AG20443 (cell line): Measurements from ENCODE around the gene SHROOM2.
A peak's percentile ranks its signal among the peaks of the same experiment; 100 is the strongest.
"Not testable (repeated sequence)": the region's sequence is repeated elsewhere in the genome, so short reads cannot be mapped to it uniquely, and the experiment has no call there.

Experiments
- DNase-seq: peaks from one replicate; pipeline ENCODE4 v3.0.0; 2012; ENCODE audit warnings: low spot score, mixed read lengths

The SHROOM2 gene

DNA sequence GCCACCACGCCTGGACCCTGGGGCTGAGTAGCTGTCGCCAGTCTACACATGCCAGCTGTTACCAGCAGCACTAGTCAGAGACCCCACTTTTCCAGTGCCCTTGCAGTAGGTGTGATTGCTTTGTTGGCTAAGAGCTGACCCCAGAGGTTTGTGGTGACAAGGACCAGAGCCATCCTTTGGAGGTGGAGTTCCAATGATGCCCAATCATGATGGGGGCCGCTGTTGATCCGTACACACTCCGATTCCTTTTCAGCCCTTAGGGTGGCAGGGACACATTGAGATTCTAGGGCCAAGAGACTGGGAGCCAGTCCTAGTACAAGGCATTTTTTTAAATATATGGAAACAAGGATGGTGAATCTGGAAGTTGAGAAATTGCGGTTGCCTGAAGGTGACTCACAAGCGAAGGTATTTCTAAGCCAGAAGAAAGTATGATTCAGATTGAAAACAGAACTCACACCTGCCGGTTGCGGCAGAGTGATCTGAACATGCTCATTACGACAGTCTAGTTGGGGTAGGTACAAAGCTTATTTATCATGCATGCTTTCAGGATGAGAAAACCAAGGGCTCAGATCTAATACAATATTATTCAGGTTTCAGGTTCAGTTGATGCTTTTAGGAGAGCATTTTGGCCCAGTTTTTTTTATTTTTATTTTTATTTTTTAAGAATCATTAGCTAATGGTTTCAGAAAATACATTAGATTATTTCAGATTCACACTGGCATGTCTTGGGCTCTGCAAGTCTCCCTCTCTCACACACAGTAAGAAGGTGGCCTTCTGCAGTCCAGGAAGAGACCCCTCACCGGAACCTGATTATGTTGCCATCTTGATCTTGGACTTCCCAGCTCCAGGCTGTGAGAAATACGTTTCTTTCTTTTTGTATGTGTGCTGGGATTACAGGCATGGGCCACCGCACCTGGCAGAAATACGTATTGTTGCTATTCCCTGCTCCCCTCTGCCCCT is 43.4 kb downstream of the SHROOM2 start:
- no peak for DNase-seq

DNA sequence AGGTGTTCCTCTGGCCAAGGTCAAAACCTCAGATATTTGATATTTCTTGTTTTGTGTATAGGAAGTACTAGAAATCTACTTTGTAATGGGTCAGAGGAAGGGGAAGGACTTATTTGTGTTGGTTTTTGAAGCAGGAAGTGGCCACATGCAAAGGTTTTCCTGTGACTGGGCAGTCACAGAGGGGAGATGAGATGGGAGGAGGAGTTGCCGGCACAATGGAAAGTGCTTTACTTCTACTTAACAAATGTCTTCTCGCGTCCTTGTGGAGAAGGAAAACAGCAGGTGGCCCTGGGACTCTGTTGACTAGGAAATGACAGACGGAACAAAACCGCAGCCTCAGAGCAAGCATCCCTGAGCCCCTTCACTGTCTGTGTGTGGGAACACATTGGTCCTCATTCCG is 46.6 kb downstream of the SHROOM2 start:
- no peak for DNase-seq

DNA sequence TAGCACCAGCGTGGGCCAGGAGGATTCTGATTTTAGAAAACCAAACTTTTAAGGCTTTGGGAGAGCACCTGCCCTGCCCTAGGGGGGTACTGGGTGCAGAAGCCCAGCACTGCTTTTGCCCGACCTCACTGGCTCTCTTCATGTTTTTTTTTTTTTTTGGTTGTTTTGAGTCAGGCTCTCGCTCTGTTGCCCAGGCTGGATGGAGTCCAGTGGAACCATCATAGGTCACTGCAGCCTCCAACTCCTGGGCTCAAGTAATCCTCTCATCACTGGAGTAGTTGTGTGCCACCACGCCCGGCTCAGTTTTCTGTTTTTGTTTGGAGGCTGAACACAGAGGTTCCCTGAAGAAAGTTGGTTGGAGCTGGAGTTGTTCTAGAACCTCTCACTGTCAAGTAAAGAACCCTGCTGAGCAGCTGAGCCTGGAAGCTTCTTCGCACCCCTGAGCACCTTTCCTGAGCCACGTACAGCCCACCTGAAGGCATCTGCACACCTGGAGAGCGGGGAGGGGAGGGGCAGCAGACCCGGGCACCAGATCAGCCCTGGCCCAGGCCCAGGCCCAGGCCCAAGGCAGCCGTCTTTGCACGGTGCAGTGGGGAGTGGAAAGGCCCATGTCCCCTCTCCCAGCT is 49.5 kb downstream of the SHROOM2 start:
- no peak for DNase-seq

DNA sequence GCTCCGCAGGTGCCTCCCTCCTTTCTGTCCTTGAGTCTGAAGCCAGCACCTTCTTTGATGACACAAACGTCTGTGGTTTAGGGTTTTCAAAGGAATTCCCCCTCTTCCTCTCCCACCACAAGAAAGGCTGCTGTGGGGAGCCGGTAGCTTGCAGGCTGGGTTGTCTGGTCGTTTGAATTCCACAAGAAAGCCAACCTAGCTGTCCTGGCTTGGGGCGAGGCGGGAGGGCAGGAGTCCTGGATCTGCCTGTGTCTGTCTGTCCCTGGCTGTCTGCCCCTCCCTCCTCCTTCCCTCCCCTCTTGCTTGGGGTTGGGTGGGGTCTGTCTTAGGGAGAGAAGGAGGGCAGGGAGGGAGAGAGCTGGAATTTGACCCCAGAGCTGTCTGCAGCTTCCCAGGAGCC is 56.3 kb downstream of the SHROOM2 start:
- DNase-seq: no peak

DNA sequence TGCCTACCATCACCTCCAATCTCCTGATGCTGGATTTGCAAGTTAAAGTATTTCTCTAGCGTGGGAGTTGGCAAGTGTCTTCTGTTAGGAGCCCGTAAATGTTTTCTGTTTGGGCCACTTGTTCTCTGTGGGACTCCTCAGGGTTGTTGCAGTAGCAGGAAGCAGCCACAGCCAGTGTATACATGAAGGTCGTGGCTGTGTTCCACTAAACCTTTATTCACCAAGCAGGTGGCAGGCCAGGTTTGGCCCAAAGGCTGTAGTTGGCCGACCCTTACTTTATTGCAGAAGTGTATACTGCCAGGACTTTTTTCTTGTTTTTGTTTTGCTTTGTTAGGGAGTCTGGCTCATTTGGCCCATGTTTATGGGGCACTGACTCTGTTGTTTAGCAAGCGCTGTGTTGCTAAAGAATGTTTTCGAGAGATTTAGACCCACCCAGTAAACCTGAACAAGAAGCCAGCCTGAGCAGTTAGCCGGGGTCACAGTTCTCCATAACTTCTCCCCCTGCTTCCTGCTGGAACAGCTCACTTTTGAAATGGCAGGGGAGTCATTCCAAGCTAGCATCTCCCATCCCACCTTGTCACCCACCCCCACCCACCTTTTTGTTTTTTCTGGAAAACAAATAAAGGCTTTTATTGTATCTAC is 58.8 kb downstream of the SHROOM2 start:
- DNase-seq: no peak

DNA sequence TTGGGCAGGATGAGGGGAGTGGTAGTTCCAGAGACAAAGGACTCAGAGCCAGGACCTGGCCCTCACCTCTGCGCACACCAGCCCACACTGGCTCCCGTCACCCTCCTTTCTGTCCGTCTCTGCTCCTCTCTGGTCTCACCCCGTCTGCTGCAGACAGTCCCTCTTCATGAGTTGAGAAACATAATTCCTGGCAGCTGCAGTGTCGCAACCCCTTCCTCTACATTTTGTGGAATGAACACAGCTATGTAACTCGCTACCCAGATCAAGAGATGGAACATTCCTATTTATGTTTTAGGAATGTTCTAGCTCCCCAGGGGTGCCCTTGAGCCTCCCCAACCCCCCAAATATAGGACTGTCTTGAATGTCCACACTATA is 59.3 kb downstream of the SHROOM2 start:
- no peak for DNase-seq

DNA sequence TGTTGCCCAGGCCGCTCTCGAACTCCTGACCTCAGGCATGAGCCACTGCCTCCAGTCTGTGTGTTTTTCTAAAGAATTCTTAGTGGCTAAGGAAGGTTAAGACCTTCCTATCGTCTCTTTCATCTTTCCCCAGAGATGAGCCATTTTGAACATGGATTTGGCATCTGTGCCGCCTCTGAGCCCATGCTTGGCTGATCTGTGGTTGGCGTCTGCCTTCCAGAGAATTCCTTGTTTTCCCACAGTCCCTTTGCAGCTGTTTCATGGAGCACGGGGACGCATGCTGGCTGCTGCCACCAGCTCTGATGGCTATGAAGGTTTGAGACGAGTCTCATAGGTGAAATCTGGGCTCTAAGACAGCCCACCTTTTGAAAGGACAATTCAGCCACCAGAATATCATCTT is 60.4 kb downstream of the SHROOM2 start:
- DNase-seq: no peak

DNA sequence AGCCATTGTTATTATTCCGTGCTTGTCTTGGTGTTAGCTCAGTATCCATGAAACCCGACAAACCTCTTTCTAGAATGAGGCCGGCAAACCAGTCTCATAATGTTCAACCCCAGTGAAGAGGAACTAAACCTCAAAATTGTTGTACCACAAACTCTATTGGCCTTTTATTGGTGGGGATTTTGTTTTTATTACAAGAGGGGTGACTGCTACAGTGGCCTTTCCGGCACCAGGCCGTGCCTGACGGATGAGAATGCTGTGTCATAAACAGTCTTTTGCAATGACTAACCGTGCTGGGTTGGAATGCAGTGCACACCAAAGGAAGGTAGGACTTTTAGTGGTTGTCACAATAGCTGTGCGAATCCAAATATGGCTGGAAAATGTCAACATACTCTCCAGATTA is 60.8 kb downstream of the SHROOM2 start:
- DNase-seq: peak; percentile 47

DNA sequence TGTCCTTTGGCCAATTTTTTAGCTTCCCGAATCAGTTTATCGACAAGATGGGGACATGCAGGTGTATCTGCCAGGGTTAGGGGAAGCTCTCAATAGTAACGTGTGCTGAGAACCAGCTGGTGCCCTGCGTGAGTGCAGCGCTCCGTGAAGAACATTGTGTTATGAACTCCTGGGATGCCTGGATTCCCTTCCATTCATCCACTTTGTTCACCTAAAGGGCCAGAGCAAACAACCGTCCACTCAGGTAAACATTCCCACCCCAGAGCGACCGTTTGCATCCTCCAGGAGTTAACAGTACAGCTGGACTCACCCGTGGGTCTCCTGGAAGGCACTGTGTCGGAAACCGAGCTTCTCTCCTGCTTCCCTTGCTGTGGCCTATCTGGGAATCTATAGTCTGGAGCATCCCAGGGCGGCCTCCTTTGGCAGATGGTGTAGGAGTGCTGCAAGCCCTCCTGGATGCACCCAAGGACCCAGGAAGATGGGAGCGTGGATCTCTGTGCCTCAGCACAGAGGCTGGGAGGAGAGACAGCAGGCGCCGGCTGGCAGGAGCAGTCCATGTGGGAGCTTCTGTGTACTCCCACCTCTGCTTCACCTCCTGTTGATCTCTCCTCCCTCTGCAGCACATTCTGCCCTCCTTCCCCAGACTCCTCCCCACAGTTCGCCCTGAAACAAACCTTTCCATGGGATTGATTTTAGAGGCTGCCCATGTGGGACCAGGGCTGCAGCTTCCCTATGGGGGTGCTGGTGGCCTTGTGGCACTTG is 62.7 kb downstream of the SHROOM2 start:
- DNase-seq: no peak

DNA sequence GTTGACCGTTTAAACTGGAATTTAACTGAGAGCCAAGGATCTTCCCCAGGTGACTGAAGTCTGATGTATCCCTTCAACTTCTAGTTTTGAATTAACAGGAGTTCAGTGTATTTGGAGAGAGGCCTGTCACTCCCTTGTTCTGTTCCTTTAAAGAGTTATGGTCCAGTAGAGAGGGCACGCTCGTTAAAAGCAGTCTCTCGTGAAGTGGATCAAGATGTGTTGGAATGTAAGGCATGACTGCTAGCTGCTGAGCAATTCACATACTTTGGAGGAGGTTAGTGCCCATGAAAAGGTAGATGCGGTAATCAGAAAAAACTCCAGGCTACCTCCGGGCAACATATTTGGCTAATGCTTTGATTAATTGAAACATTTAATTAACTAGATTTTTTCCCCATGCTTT is 65.7 kb downstream of the SHROOM2 start:
- no peak for DNase-seq

DNA sequence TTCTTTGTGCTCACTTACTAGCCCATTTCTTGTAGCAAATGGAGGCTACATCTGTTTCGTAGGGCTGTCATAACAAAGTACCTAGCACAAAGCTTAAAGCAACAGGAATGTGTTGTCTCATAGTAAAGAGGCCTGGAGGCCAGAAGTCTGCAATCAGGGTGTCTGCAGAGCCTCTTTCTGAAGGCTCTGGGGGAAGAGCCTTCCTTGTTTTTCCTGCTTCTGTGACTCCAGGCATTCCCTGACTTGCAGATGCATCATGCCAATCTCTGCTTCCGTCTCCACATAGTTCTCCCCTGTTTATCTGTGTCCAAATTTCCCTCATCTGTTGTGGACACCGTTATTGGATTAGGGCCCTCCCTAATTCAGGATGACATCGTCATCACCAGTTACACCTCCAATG is 67.1 kb downstream of the SHROOM2 start:
- no peak for DNase-seq

DNA sequence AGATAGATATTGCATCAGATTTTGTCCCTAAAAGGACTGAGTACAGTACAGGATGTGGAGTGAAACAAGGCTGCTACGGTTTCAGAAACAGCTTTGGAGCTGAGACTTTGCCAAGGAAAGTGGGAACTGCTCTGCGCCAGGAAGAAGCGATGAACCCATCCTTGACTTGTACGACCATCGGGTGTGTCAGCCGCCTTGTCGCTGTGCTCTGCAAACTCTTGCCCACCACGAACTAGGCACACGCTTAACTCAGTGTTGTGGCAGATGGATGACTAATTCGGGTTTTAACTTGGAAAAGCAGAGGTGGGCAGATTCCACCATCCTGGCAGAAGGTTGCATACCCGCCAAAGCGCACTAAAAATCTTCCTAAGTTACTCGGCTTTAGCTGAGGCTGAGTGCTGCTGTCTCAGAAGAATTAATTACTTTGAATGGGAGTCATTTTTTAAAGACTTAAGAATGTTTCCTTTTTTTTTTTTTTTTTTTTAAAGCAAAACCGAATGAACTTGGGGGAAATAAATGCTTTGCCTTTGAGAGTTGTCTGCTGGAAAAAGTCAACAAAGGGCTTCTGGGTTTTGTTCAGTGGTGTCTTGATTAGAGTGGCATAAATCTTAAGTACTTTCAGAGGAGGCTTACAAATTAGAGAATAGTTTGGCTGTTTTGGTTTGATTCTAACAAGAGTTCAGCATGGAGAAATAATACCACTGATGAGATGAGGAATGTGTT is 69.5 kb downstream of the SHROOM2 start:
- no peak for DNase-seq

DNA sequence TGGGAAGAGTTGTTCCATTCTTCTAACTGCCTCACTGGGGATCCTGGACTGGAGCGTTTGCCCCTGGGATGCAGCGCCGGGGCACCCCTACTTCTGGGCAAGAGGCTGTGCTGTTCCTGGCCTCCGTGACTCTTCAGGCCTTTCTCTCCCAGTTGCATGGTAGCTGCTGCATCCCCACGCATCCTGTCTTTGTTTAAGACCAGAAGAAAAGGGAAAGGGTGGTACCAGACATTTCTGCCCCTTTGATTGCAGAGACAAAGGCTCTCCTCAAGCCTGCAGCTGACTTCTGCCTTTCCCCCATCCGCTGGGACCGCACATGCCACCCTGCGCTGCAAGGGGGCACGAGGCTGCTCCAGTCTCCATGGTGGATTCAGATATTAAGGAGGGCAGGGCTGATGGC is 70.4 kb downstream of the SHROOM2 start:
- no peak for DNase-seq

DNA sequence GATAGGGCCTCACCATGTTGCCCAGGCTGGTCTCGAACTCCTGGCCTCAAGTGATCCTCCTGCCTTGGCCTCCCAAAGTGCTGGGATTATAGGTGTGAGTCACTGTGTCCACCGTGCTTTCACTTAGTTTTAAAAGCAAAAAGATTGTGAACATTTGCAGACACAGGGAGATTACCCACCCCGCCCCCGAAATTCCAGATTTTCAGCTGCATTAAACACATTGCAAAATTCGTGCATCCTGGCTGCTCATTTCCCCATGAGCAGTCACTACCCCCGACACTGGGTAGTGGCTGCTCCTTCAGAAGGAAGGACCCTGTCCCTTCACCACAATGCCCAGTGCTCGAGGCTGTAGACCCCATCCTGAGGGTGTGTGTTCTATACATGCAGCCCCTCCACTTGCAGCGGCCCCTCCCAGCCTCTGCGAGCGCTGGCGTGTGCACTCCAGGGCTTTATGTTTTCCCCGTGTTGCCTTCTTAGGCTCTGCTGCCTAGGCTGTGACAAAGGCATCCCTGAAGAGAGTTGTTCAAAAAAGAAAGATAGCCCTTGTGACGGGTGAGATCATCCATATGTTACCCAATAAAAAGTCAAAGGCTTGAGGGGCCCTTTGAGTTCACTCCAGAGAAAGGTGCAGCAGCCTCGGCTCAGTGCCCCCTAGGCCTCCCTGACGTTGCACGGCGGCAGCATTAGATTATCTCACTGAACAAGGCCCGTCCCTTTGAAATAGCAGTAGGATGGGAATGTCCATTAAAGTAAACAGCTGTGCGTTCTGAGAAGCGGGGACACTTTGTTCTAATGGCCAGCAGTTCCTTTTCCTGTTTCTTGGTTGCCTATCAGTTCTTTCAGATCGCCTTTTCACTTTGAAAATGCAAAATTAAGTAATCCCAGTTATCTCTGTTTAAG is 71.6 kb downstream of the SHROOM2 start:
- no peak for DNase-seq

DNA sequence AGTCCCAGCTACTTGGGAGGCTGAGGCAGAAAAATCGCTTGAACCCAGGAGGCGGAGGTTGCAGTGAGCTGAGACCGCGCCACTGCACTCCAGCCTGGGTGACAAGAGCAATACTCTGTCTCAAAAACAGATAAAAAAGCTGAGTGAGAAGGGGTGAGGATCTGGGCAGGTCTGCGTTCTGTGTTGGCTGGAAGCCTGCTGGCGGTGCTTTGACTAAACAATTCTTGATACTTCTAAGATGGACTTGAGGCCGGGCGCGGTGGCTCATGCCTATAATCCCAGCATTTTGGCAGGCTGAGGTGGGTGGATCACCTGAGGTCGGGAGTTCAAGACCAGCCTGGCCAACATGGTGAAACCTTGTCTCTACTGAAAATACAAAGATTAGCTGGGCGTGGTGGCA is 72.5 kb downstream of the SHROOM2 start:
- DNase-seq: not testable (repeated sequence)

DNA sequence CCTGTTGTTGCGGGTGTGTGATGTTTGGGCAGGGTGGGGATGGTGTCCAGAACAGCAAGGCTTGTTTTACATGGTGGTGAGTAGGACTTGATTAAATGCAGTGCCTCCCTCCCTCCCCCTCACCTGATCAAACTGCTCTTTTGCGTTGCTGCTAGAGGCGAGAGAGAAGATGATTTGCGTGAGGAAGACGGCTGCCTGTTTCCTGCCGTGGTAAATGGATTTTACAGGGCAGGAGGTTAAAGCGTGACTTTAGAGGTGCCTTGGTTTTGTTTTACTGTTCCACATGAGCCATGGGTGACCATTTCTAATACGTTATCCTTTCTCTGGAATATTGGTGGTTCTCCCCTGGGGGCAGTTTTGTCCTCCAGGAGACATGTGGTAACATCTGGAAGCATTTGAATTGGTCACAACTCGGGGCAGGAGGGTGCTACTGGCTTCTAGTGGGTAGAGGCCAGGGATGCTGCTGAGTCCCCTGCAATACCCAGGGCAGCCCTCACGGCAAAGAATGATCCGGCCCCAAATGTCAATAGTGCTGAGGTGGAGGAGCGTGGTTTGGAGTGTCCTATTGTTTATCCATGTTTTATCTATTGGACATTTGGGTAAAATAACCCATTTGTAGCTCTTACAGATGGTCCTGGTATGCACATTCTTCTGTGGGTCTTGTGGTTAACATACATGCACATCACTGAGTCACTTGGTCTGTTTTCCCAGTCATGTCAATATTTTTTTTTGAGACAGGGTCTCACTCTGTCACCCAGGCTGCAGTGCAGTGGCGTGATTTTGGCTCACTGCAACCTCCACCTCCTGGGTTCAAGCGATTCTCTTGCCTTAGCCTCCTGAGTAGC is 73.7 kb downstream of the SHROOM2 start:
- DNase-seq: peak; percentile 20

DNA sequence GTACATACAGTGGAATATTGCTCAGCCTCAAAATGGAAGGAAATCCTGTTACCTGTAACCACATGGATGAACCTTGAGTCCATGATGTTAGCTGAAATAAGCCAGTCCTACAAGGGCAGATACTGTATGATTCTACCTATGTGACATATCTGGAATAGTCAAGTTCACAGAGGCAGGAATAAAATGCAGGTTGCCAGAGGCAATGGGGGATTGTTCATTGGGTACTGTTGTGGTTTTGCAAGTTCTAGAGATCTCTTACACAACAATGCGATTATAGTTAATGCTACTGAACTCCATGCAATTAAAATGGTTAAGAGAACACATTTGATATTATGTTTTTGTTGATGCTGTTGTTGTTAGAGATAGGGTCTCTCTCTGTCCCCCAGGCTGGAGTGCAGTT is 74.6 kb downstream of the SHROOM2 start:
- DNase-seq: no peak

DNA sequence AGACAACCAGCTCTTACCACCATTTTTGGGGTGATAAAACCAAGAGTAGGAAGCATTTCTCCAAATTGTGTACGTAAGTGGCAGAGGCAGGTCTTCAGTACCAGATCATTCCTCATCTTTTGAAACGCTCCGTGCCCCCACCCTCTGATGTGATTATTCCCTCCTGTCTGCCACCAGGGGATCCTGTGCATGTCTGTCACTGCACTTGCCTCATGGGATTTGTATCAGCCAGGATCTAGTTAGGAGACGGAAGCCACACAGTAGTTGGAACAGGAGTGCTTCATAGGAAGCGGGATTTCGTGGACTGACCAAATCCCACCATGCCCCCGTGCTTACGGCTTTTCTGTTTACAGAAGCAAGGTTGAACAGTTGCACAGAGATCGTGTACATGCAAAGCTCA is 75.5 kb downstream of the SHROOM2 start:
- DNase-seq: no peak

DNA sequence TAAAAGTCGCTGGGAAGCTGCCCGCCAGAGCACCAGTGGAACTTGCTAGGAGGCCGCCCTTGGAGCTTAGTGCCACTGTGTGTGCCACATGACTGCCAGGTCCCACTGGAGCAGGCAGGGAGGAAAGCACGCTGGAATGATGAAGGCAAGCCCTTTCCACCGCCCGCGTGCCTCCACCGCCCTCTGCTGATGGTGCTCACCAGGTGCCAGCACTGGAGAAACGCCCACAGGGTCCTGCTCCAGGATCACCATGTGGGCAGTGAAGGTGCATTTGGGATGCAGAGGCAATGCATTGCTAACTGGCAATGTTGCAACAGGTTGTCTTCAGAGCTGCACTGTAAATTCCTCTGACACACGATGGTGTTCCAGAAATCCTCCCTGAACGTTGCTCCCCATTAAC is 76.3 kb downstream of the SHROOM2 start:
- DNase-seq: no peak

DNA sequence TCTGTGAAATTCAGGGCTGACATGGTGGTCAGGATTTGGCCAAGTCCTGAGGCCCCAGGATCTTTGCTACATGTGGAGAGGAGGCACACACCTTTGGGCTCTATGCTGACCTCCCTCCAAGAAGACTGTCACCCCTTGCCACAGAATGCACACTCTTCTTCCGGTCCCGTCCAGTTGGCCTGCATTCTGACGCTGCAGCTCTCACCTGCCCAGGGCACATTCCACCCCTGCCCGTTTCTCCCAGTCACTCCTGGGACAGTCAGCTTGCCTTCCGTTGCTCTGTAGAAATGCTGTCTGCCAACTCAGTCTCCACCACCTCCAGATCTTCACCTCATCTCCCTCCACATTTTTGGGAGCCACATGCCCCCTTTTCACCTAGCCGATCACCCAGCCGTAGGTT is 76.7 kb downstream of the SHROOM2 start:
- DNase-seq: no peak
